OCI-M2 (cell line): ENCODE data around the gene TUB.

Source experiments
- DNase-seq: peaks from one replicate; lab custom pipeline; 2025; ENCODE audit not compliant: unreplicated experiment; lab: John Stamatoyannopoulos, UW

Gene TUB

GRCh38 chr11:8103909-8104308, 22.9 kb downstream of the TUB start:
- DNase-seq: no peak

- no peak for DNase-seq
These were observed 24.1 kb downstream of the TUB start for GRCh38 chr11:8105133-8105532.

- DNase-seq: no peak
These were observed 24.7 kb downstream of the TUB start for GRCh38 chr11:8105666-8106065.

- DNase-seq: no peak
These were observed 25.7 kb downstream of the TUB start for GRCh38 chr11:8106679-8107078.

GRCh38 chr11:8107642-8108041, 26.6 kb downstream of the TUB start:
- no peak for DNase-seq

- DNase-seq: no peak
These were observed 27.4 kb downstream of the TUB start for GRCh38 chr11:8108421-8108820.

GRCh38 chr11:8109675-8110074, 28.7 kb downstream of the TUB start:
- DNase-seq: no peak

GRCh38 chr11:8110396-8110795, 29.4 kb downstream of the TUB start:
- DNase-seq: no peak

GRCh38 chr11:8111636-8112035, 30.6 kb downstream of the TUB start:
- no peak for DNase-seq

GRCh38 chr11:8122173-8122764, 41.3 kb downstream of the TUB start:
- no peak for DNase-seq

- no peak for DNase-seq
These were observed 45.8 kb downstream of the TUB start for GRCh38 chr11:8126649-8127289.

- DNase-seq: no peak
These were observed 46.4 kb downstream of the TUB start for GRCh38 chr11:8127447-8127846.

GRCh38 chr11:8138526-8138925, 57.5 kb downstream of the TUB start:
- no peak for DNase-seq

GRCh38 chr11:8149726-8150125, 68.7 kb downstream of the TUB start:
- DNase-seq: no peak
